PC-3 (cell line): ENCODE data around the gene POMP. TPM values are rescaled to one million over a fixed set of nuclear protein-coding genes. Genes with fewer than 3 reads are reported as not detected.

Experiments
- ATAC-seq: fragments of 200-7000 bp; cut with Tn5 transposase; 2 replicates; pipeline ENCODE4 v1.9.1; 2020; ENCODE audit warnings: mild to moderate bottlenecking, moderate library complexity
- BruUV-seq: library from RNA; stranded (reverse); fragments of 400-500 nt; replicated peaks from 2 replicates; lab custom pipeline; 2021; lab: Mats Ljungman, UMichigan
- CTCF ChIA-PET: fragments of 300-600 bp; sonication (Branson Sonifier 250); formaldehyde crosslinking; loops from one replicate; lab custom pipeline; 2022; ENCODE audit warnings: antibody characterized with exemption; lab: Charles Lee
- POLR2A ChIA-PET: fragments of 300-600 bp; sonication (Branson Sonifier 250); formaldehyde crosslinking; loops from one replicate; lab custom pipeline; 2022; ENCODE audit warnings: antibody characterized with exemption; ENCODE audit not compliant: unreplicated experiment; lab: Charles Lee
- DNase-seq: peaks from one replicate; pipeline ENCODE4 v3.0.0-alpha.2; 2015
- H2AFZ ChIP-seq: fragments of 300-600 bp; sonication (generic); 2 replicates; pipeline ENCODE4 v1.6.0; 2016; ENCODE audit warnings: antibody characterized with exemption, low read length
- H3F3A ChIP-seq: fragments of 300-600 bp; sonication (generic); one replicate; pipeline ENCODE4 v1.6.0; 2017; ENCODE audit warnings: antibody characterized with exemption, low read length, control low read depth, mild to moderate bottlenecking; ENCODE audit not compliant: unreplicated experiment
- H3K27ac ChIP-seq: fragments of 300-600 bp; sonication (generic); 2 replicates; pipeline ENCODE4 v1.5.1; 2016; ENCODE audit warnings: mild to moderate bottlenecking, low read length
- H3K27me3 ChIP-seq: fragments of 300-600 bp; sonication (generic); 2 replicates; pipeline ENCODE4 v1.6.1; 2016; ENCODE audit warnings: low read length, mixed read lengths
- H3K36me3 ChIP-seq: fragments of 300-600 bp; sonication (generic); 2 replicates; pipeline ENCODE4 v1.6.1; 2016; ENCODE audit warnings: low read depth, mixed run types, low read length, mixed read lengths
- H3K4me1 ChIP-seq: fragments of 300-600 bp; sonication (generic); 2 replicates; pipeline ENCODE4 v1.5.1; 2016; ENCODE audit warnings: low read length; ENCODE audit not compliant: insufficient read depth
- H3K4me2 ChIP-seq: fragments of 300-600 bp; sonication (generic); 2 replicates; pipeline ENCODE4 v1.6.0; 2016; ENCODE audit warnings: low read length
- H3K4me3 ChIP-seq: fragments of 300-600 bp; sonication (generic); 2 replicates; pipeline ENCODE4 v1.5.1; 2016; ENCODE audit warnings: mild to moderate bottlenecking, low read length, mixed read lengths
- H3K79me2 ChIP-seq: fragments of 300-600 bp; sonication (generic); 2 replicates; pipeline ENCODE4 v1.6.1; 2017; ENCODE audit warnings: low read length, mixed read lengths
- H3K9ac ChIP-seq: fragments of 300-600 bp; sonication (generic); 2 replicates; pipeline ENCODE4 v1.6.0; 2016; ENCODE audit warnings: mild to moderate bottlenecking, low read length
- H3K9me2 ChIP-seq: fragments of 300-600 bp; sonication (generic); replicated peaks from 2 replicates; pipeline ENCODE4 v1.6.1; 2016; ENCODE audit warnings: mixed run types, low read length, mixed read lengths
- H3K9me3 ChIP-seq: fragments of 300-600 bp; sonication (generic); 2 replicates; pipeline ENCODE4 v1.6.1; 2016; ENCODE audit warnings: low read length, mixed read lengths
- H4K20me1 ChIP-seq: fragments of 300-600 bp; sonication (generic); 2 replicates; pipeline ENCODE4 v1.6.1; 2016; ENCODE audit warnings: low read length, mixed read lengths
- CTCF ChIP-seq: fragments of 300-600 bp; sonication (generic); conservative IDR thresholded peaks from 2 replicates; pipeline ENCODE4 v1.5.1; 2017; ENCODE audit warnings: antibody characterized with exemption, low read depth, mild to moderate bottlenecking, low read length
- EZH2 ChIP-seq: fragments of 300-600 bp; sonication (generic); IDR thresholded peaks from one replicate; pipeline ENCODE4 v1.6.1; 2017; ENCODE audit warnings: antibody characterized with exemption, mild to moderate bottlenecking, low read length; ENCODE audit not compliant: unreplicated experiment
- EZH2phosphoT487 ChIP-seq: fragments of 300-600 bp; sonication (generic); IDR thresholded peaks from 2 replicates; pipeline ENCODE4 v1.6.1; 2018; ENCODE audit warnings: mild to moderate bottlenecking, antibody characterized with exemption, low read length, borderline replicate concordance
- intact Hi-C: fragments of 100-400 bp; cut with micrococcal nuclease; formaldehyde crosslinking; loops from 2 replicates; pipeline ENCODE4 v1.9.0; 2023
- total RNA-seq: library from RNA; depleted of rRNA; stranded (reverse); fragments of >200 nt; gene quantifications from 2 replicates; pipeline ENCODE4 v1.2.3, GENCODE V29; 2014

The POMP gene
- total RNA-seq, 1 experiment from 2014 or later, result 92.8 TPM

GRCh38 chr13:28684257-28684656, 25.3 kb downstream of the POMP start:
- Histone ChIP-seq H3K9me2 (no peaks in the 10 kb centered on the region), H3K27ac (no peak overlapping the region), H3K4me2 (no peak overlapping the region), H3K4me1 (no peaks in the 10 kb centered on the region), H3K9ac (no peak overlapping the region), H3K36me3 (no peaks in the 10 kb centered on the region; the same call in 1 of the 2 replicates), H3K79me2 (no peaks in the 10 kb centered on the region), H2AFZ (no peak overlapping the region), H3F3A (no peaks in the 10 kb centered on the region), H4K20me1 (no peaks in the 10 kb centered on the region), H3K4me3 (no peak overlapping the region), H3K27me3 (no peaks in the 10 kb centered on the region), H3K9me3 (no peaks in the 10 kb centered on the region)
- ChIA-PET POLR2A (no interaction called here), CTCF (no interaction called here)
- intact Hi-C loops, result no loop called here
- BruUV-seq, result no TSS peak
- DNase-seq (no peak), ATAC-seq (no peak)
- no peak for TF ChIP-seq EZH2
- TF ChIP-seq CTCF, result no peak
- no peak for TF ChIP-seq EZH2phosphoT487

- no peak overlapping the region for H2AFZ ChIP-seq
- TF ChIP-seq EZH2phosphoT487 (no peak), CTCF (no peak), EZH2 (no peak)
- no peak overlapping the region for H3K4me3 ChIP-seq
- H4K20me1 ChIP-seq, result no peaks in the 10 kb centered on the region
- H3F3A ChIP-seq, result no peaks in the 10 kb centered on the region
- CTCF ChIA-PET, result no interaction called here
- POLR2A ChIA-PET, result no interaction called here
- no peaks in the 10 kb centered on the region for H3K27me3 ChIP-seq
- no peaks in the 10 kb centered on the region for H3K4me1 ChIP-seq
- H3K27ac ChIP-seq, result no peak overlapping the region
- no peak for ATAC-seq
- no peaks in the 10 kb centered on the region for H3K79me2 ChIP-seq
- BruUV-seq, result no TSS peak
- H3K36me3 ChIP-seq, result no peaks in the 10 kb centered on the region
- H3K9me2 ChIP-seq, result no peaks in the 10 kb centered on the region
- intact Hi-C loops, result no loop called here
- DNase-seq, result no peak
- no peaks in the 10 kb centered on the region for H3K9me3 ChIP-seq
- no peak overlapping the region for H3K9ac ChIP-seq
- H3K4me2 ChIP-seq, result no peak overlapping the region
These were observed 26.2 kb downstream of the POMP start for GRCh38 chr13:28685114-28685513.

GRCh38 chr13:28685892-28686291, 27.0 kb downstream of the POMP start:
- CTCF ChIA-PET, result no interaction called here

More at GRCh38 chr13:28685892-28686291, 27.0 kb downstream of the POMP start:
- no peak overlapping the region for H3K27ac ChIP-seq
- no peak for ATAC-seq
- H3K4me1 ChIP-seq, result no peaks in the 10 kb centered on the region
- no peak for TF ChIP-seq EZH2phosphoT487
- no peak for TF ChIP-seq CTCF
- TF ChIP-seq EZH2, result no peak
- no peak overlapping the region for H2AFZ ChIP-seq
- intact Hi-C loops, result no loop called here
- no peaks in the 10 kb centered on the region for H3K27me3 ChIP-seq
- H3F3A ChIP-seq, result no peaks in the 10 kb centered on the region
- H3K36me3 ChIP-seq, result no peaks in the 10 kb centered on the region
- no TSS peak for BruUV-seq
- H3K4me3 ChIP-seq, result no peak overlapping the region
- no peaks in the 10 kb centered on the region for H3K9me2 ChIP-seq
- no peaks in the 10 kb centered on the region for H4K20me1 ChIP-seq
- H3K4me2 ChIP-seq, result no peak overlapping the region
- no peak overlapping the region for H3K9ac ChIP-seq
- no peaks in the 10 kb centered on the region for H3K9me3 ChIP-seq
- POLR2A ChIA-PET, result interaction anchor here (0.6 kb wide), 1 partner anchor 15 kb away, joined by 4 read pairs; no protein-coding TSS in a partner anchor
- no peaks in the 10 kb centered on the region for H3K79me2 ChIP-seq
- no peak for DNase-seq
